Adipocyte (in vitro differentiated cells): ENCODE measurements around the gene PIGA.

ENCODE experiments used
- DNase-seq: peaks from one replicate; pipeline ENCODE4 v3.0.0-alpha.2; 2015; ENCODE audit warnings: low read depth
- H3K27me3 ChIP-seq: replicated peaks from 2 replicates; pipeline ENCODE4 v1.7.0; 2013; ENCODE audit warnings: mild to moderate bottlenecking, low read length, moderate library complexity; ENCODE audit not compliant: control insufficient read depth, insufficient read depth
- H3K36me3 ChIP-seq: 2 replicates; pipeline ENCODE4 v1.7.0; 2013; ENCODE audit warnings: low read length, mild to moderate bottlenecking, moderate library complexity; ENCODE audit not compliant: control insufficient read depth, insufficient read depth, severe bottlenecking
- H3K4me1 ChIP-seq: 2 replicates; pipeline ENCODE4 v1.7.0; 2013; ENCODE audit warnings: mild to moderate bottlenecking, low read length, moderate library complexity; ENCODE audit not compliant: control insufficient read depth, insufficient read depth
- H3K4me3 ChIP-seq: 2 replicates; pipeline ENCODE4 v1.7.0; 2013; ENCODE audit warnings: mild to moderate bottlenecking, low read length, moderate library complexity
- H3K9ac ChIP-seq: 2 replicates; pipeline ENCODE4 v1.7.0; 2013; ENCODE audit warnings: mild to moderate bottlenecking, low read length, moderate library complexity
- H3K9me3 ChIP-seq: 2 replicates; pipeline ENCODE4 v1.7.0; 2013; ENCODE audit warnings: mild to moderate bottlenecking, low read length, moderate library complexity; ENCODE audit not compliant: control insufficient read depth

PIGA gene

DNA sequence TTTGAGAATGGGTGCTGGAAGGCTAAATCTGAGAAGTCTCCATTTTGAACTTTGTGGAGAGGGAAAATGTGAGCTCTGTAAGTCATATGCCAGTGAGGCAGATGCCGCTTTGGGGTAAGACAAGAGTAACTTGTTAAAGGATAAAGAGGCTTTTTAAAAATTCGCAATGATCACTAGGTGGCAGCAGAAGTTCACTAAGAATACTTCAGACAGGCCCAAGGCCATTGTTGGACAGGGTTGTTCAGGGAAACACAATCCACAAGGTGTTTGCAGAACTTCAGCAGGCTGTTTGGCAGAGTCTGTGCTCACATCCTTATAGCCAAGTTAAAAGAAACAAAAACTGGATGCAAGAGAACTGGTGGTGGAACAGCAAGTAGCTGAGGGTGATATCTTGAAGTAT, 13.7 kb upstream of the PIGA start:
- Histone ChIP-seq H3K27me3 (peaks cover 10% of the 10 kb centered on the region), H3K36me3 (no peaks in the 10 kb centered on the region), H3K9me3 (no peaks in the 10 kb centered on the region), H3K4me3 (no peak overlapping the region), H3K9ac (no peak overlapping the region), H3K4me1 (no peaks in the 10 kb centered on the region)
- peak; percentile 85 for DNase-seq

GRCh38 chrX:15345976-15346375, 10.7 kb upstream of the PIGA start:
- no peak overlapping the region for H3K4me3 ChIP-seq
- no peaks in the 10 kb centered on the region for H3K9me3 ChIP-seq
- DNase-seq: no peak
- H3K4me1 ChIP-seq: peaks cover 4% of the 10 kb centered on the region
- no peak overlapping the region for H3K9ac ChIP-seq
- no peaks in the 10 kb centered on the region for H3K36me3 ChIP-seq
- H3K27me3 ChIP-seq: peaks cover 12% of the 10 kb centered on the region

DNA sequence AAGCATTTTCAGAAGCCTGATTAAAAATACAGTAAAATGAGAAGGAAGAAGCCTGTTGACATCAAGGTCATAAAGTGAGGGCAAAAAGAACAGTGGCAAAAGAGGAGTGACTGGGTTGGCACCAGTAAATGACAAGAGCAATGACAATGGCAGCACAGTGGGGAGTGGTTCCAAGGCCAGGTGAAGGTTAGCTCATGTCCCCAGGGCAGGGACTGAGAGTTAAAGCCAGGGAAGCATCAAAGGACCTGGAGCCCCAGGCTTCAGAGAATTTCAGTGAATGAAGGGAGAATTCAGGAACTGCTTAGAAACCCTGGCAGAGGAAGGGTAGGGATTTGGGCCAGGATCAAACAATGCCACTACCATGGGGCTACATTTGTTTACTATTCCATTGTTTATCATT, 8.8 kb upstream of the PIGA start:
- Histone ChIP-seq H3K4me1 (peaks cover 4% of the 10 kb centered on the region), H3K9me3 (peaks cover 3% of the 10 kb centered on the region), H3K9ac (no peak overlapping the region), H3K36me3 (no peaks in the 10 kb centered on the region), H3K27me3 (peaks cover 14% of the 10 kb centered on the region), H3K4me3 (no peak overlapping the region)
- DNase-seq: no peak

GRCh38 chrX:15343075-15343476, 7.8 kb upstream of the PIGA start:
- Histone ChIP-seq H3K4me3 (no peak overlapping the region), H3K9me3 (peaks cover 3% of the 10 kb centered on the region), H3K4me1 (peaks cover 4% of the 10 kb centered on the region), H3K36me3 (no peaks in the 10 kb centered on the region), H3K9ac (no peak overlapping the region), H3K27me3 (peaks cover 7% of the 10 kb centered on the region)
- peak; percentile 63 for DNase-seq

GRCh38 chrX:15340867-15341266, 5.5 kb upstream of the PIGA start:
- H3K36me3 ChIP-seq: no peaks in the 10 kb centered on the region
- no peak overlapping the region for H3K9ac ChIP-seq
- no peak for DNase-seq
- peaks cover 4% of the 10 kb centered on the region for H3K4me1 ChIP-seq
- peaks cover 7% of the 10 kb centered on the region for H3K27me3 ChIP-seq
- H3K4me3 ChIP-seq: no peak overlapping the region
- H3K9me3 ChIP-seq: peaks cover 3% of the 10 kb centered on the region

DNA sequence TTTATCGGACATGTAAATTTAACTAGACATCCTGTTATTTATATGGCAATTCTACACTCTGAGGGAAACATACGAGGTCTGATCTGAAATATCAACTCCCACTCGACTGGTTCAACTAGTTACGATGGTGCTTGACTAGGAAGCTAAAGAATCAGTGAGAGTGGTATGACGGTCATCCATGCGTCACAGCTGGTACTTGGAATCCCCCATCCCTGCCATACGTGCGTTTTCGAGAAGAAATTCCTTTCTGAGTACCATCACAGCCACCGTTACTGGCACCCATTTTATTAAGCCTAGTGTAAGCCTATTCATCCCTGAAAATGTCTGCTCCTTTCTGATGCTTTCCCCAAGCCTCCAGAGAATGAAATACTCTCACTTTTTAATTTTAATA, 695 bp upstream of the PIGA start:
- Histone ChIP-seq H3K9ac (peak overlapping the region; percentile 76), H3K27me3 (peaks cover 5% of the 10 kb centered on the region), H3K4me3 (peak overlapping the region; percentile 83), H3K4me1 (no peaks in the 10 kb centered on the region), H3K9me3 (peaks cover 3% of the 10 kb centered on the region), H3K36me3 (peaks cover 11% of the 10 kb centered on the region)
- peak; percentile 76 for DNase-seq

DNA sequence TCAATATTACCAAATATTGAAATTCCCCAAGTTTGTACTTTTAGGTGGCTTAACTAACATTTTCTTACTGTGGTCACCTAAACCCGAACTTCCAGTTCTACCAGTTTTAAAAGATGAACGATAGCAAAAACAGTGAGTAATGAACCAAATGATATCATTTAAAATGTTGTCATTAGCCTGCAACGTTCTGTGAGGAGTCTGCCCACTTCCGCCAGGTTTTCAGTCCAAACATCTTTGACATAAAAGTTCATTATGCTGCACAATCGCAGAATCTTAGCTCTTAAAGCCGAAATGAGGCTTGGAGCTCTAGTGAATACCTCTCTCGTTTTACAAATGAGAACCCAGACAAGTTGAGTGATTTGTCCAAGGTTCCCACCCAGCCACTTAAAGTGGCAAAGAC, 762 bp downstream of the PIGA start:
- peaks cover 3% of the 10 kb centered on the region for H3K27me3 ChIP-seq
- H3K9me3 ChIP-seq: no peaks in the 10 kb centered on the region
- peaks cover 11% of the 10 kb centered on the region for H3K36me3 ChIP-seq
- DNase-seq: peak; percentile 36
- peak overlapping the region; percentile 83 for H3K4me3 ChIP-seq
- peak overlapping the region; percentile 82 for H3K9ac ChIP-seq
- H3K4me1 ChIP-seq: no peaks in the 10 kb centered on the region

DNA sequence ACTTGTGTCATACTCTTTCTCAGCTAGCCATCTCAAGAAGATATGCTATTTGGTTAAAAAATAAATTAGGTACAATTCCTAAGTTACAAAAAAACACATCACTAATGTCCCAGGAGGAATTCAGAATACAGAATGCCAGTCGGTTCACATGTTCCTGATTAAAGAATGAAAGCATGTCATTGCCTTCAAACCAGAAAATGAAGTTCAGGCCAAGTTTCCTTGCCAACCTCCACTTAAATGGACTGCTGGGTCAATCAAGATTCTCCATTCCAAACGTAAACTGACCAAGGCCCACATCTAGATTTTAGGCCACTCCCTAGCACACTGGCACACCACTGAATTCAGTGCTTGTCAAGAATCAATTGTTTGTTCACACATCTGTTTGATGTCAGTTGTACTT, 6.5 kb downstream of the PIGA start:
- peaks cover 22% of the 10 kb centered on the region for H3K36me3 ChIP-seq
- H3K9me3 ChIP-seq: no peaks in the 10 kb centered on the region
- peaks cover 4% of the 10 kb centered on the region for H3K27me3 ChIP-seq
- no peak overlapping the region for H3K9ac ChIP-seq
- DNase-seq: peak; percentile 44
- no peak overlapping the region for H3K4me3 ChIP-seq
- H3K4me1 ChIP-seq: no peaks in the 10 kb centered on the region

DNA sequence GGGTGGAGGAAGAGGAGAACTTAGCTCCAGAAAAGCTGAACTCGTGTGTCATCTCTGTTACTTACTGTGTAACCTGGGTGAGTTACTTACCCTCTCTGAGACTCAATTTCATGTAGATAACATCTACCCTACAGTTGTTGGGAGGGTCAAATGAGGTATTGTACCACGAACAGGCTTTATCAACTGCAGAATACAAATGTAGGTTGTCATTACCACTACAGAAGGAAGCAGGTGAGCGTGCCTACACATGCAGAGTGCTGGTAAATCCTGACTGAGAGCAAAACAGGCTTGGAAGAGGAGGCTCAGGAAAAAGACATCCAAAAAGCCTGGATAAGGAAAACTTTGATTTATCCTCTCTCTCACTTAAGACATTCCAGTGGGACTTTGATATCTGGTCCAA, 7.2 kb downstream of the PIGA start:
- H3K4me1 ChIP-seq: no peaks in the 10 kb centered on the region
- peaks cover 28% of the 10 kb centered on the region for H3K36me3 ChIP-seq
- H3K9ac ChIP-seq: no peak overlapping the region
- DNase-seq: no peak
- no peak overlapping the region for H3K4me3 ChIP-seq
- H3K27me3 ChIP-seq: peaks cover 4% of the 10 kb centered on the region
- H3K9me3 ChIP-seq: no peaks in the 10 kb centered on the region

DNA sequence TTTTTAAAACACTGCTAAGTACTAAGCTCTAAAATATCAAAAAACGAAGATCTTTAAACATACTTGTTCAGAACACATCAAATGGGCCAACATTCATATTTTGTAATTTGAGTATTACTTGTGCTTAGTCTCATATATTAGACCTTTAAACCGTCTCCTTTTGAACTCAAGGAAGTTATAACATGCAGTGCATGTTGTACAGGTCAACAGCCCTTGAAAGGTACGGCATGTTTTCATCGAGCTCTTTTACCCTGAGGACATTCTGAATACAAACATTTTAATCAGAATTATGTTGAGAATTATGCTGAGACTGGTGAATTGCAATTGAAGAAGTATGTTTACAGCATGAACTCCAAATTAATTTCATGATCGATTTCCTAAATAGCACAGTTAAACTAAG, 12.9 kb downstream of the PIGA start:
- no peak overlapping the region for H3K9ac ChIP-seq
- peaks cover 33% of the 10 kb centered on the region for H3K36me3 ChIP-seq
- no peaks in the 10 kb centered on the region for H3K9me3 ChIP-seq
- no peak for DNase-seq
- H3K27me3 ChIP-seq: peaks cover 10% of the 10 kb centered on the region
- H3K4me1 ChIP-seq: no peaks in the 10 kb centered on the region
- no peak overlapping the region for H3K4me3 ChIP-seq

DNA sequence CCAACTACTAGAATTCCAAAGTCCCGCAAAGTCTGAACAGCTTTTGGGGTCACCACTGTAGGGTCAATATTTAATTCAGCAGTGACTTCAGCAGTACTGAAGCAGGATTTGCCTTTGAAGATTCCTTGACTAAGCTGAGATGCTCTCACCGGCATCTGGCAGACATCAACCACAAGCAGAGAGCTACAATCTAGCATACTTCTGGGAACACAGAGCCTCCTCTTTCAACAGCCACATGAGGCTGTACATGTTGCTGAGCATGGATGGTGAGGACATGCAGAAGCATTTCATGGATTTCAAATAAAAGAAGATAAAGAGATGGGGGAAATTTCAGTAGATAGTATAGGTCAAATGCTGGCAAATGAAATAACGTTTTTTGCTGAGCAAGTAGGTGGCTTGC, 13.3 kb downstream of the PIGA start:
- Histone ChIP-seq H3K9me3 (no peaks in the 10 kb centered on the region), H3K36me3 (peaks cover 33% of the 10 kb centered on the region), H3K27me3 (peaks cover 10% of the 10 kb centered on the region), H3K4me3 (no peak overlapping the region), H3K9ac (no peak overlapping the region), H3K4me1 (no peaks in the 10 kb centered on the region)
- DNase-seq: no peak

DNA sequence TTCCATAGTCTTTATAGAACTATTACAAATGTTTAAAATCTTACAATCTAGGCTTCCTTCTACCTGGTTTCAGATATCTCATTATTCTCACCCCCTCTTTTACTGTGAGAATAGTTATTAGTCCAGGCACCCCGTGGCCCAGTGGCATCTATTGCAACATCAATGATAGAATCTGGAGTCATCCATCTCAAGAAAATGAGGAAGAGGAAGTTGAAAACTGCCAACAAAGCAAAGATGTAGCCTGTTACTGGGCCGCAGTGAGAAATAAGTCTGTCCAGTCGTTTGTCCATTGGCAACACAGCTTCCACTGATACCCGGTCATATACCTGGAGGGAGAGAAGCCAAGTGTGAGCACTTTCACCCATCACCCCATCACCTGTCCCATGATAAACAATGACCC, 13.9 kb downstream of the PIGA start:
- H3K36me3 ChIP-seq: peaks cover 33% of the 10 kb centered on the region
- no peak overlapping the region for H3K9ac ChIP-seq
- H3K4me3 ChIP-seq: no peak overlapping the region
- H3K27me3 ChIP-seq: peaks cover 10% of the 10 kb centered on the region
- no peak for DNase-seq
- H3K9me3 ChIP-seq: no peaks in the 10 kb centered on the region
- H3K4me1 ChIP-seq: no peaks in the 10 kb centered on the region
